H1 (cell line): ENCODE results near the gene MIPEP. TPM values are rescaled to one million over a fixed set of nuclear protein-coding genes. Genes with fewer than 3 reads are reported as not detected.

Source experiments
- CTCF ChIA-PET: fragments of 300-600 bp; sonication (Branson Sonifier 250); formaldehyde crosslinking; loops from one replicate; lab custom pipeline; 2021; ENCODE audit not compliant: partially characterized antibody; lab: Charles Lee
- POLR2A ChIA-PET: fragments of 300-600 bp; sonication (Branson Sonifier 250); formaldehyde crosslinking; loops from one replicate; lab custom pipeline; 2021; ENCODE audit warnings: inconsistent platforms; ENCODE audit not compliant: partially characterized antibody; lab: Charles Lee
- DNase-seq, 2 experiments: peaks; one replicate each; pipeline versions ENCODE4 v3.0.0 to v3.0.0-alpha.2; 2010 to 2022; ENCODE audit warnings: low spot score in 2 of 2, low read depth in 1 of 2, mixed read lengths in 1 of 2
- FAIRE-seq: peaks from 2 replicates; lab custom pipeline; 2011; peaks lifted over from hg19 to GRCh38; lab: Jason Lieb, UNC
- H2AFZ ChIP-seq: 2 replicates; pipeline ENCODE4 v1.8.1; 2012; ENCODE audit warnings: low read length, inconsistent platforms
- H2AK5ac ChIP-seq: 2 replicates; pipeline ENCODE4 v1.6.1; 2013; ENCODE audit warnings: low read depth, low read length
- H2BK120ac ChIP-seq: replicated peaks from 2 replicates; pipeline ENCODE3; 2013; ENCODE audit warnings: low read depth, low read length, inconsistent platforms
- H2BK12ac ChIP-seq: 2 replicates; pipeline ENCODE4 v1.6.1; 2013; ENCODE audit warnings: low read depth, low read length
- H2BK15ac ChIP-seq: 2 replicates; pipeline ENCODE4 v1.6.1; 2013; ENCODE audit warnings: low read length
- H2BK20ac ChIP-seq: 2 replicates; pipeline ENCODE4 v1.6.1; 2013; ENCODE audit warnings: low read length
- H2BK5ac ChIP-seq: 2 replicates; pipeline ENCODE4 v1.6.1; 2013; ENCODE audit warnings: low read depth, low read length
- H3K14ac ChIP-seq: 2 replicates; pipeline ENCODE4 v1.6.1; 2013; ENCODE audit warnings: inconsistent platforms; ENCODE audit not compliant: insufficient read length
- H3K18ac ChIP-seq: 2 replicates; pipeline ENCODE4 v1.6.1; 2013; ENCODE audit warnings: low read length; ENCODE audit errors: extremely low read depth
- H3K23ac ChIP-seq: 2 replicates; pipeline ENCODE4 v1.6.1; 2013; ENCODE audit warnings: inconsistent platforms; ENCODE audit not compliant: insufficient read length
- H3K23me2 ChIP-seq: 2 replicates; pipeline ENCODE4 v1.6.1; 2013; ENCODE audit warnings: low read depth, low read length
- H3K27ac ChIP-seq: 2 replicates; pipeline ENCODE4 v1.6.1; 2011; ENCODE audit warnings: low read depth, low read length, inconsistent platforms
- H3K27me3 ChIP-seq, 4 experiments: replicated peaks in 1 of 4; 1 replicate in 1 of 4; 2 replicates in 3 of 4; pipeline versions ENCODE4 v1.6.1 to v1.8.1; 2011 to 2013; ENCODE audit warnings: low read length in 3 of 4, mild to moderate bottlenecking in 3 of 4, inconsistent platforms in 2 of 4, mixed read lengths in 2 of 4, moderate library complexity in 1 of 4; ENCODE audit not compliant: control insufficient read depth in 3 of 4, insufficient read depth in 3 of 4; ENCODE audit errors: extremely low read depth in 1 of 4
- H3K36me3 ChIP-seq, 4 experiments: 2 replicates each; pipeline versions ENCODE4 v1.6.1 to v1.8.1; 2011 to 2013; ENCODE audit warnings: mild to moderate bottlenecking in 4 of 4, low read length in 3 of 4, moderate library complexity in 2 of 4, control low read depth in 1 of 4, inconsistent platforms in 1 of 4; ENCODE audit not compliant: insufficient read depth in 4 of 4, control insufficient read depth in 2 of 4
- H3K4ac ChIP-seq: replicated peaks from 2 replicates; pipeline ENCODE3; 2013; ENCODE audit warnings: low read length, low read depth, mixed read lengths, inconsistent platforms; ENCODE audit not compliant: insufficient read length
- H3K4me1 ChIP-seq, 4 experiments: replicated peaks in 1 of 4; 1 replicate in 1 of 4; 2 replicates in 3 of 4; pipeline versions ENCODE4 v1.6.1 to v1.8.1; 2011 to 2013; ENCODE audit warnings: low read length in 3 of 4, inconsistent platforms in 2 of 4, mixed read lengths in 1 of 4; ENCODE audit not compliant: insufficient read depth in 4 of 4, control insufficient read depth in 3 of 4
- H3K4me2 ChIP-seq, 2 experiments: 2 replicates each; pipeline versions ENCODE4 v1.6.1 to v1.8.1; 2011 to 2013; ENCODE audit warnings: low read depth in 2 of 2, low read length in 2 of 2, control low read depth in 1 of 2, inconsistent platforms in 1 of 2, mild to moderate bottlenecking in 1 of 2; ENCODE audit not compliant: insufficient read depth in 1 of 2
- H3K4me3 ChIP-seq, 4 experiments: fragments of 200-600, 300-600 bp in 1 of 4; sonication (generic), shearing (Covaris generic), sonication (Bioruptor Twin) in 1 of 4; 2 replicates each; pipeline versions ENCODE4 v1.5.1 to v1.8.1; 2011 to 2016; ENCODE audit warnings: low read length in 4 of 4, low read depth in 3 of 4, control low read depth in 2 of 4, inconsistent platforms in 2 of 4, mild to moderate bottlenecking in 2 of 4, mixed read lengths in 1 of 4, moderate library complexity in 1 of 4; ENCODE audit not compliant: insufficient read depth in 2 of 4; ENCODE audit errors: extremely low read depth in 1 of 4
- H3K56ac ChIP-seq: replicated peaks from 2 replicates; pipeline ENCODE3; 2013; ENCODE audit warnings: low read depth, mild to moderate bottlenecking, mixed read lengths, low read length, inconsistent platforms; ENCODE audit not compliant: insufficient read length
- H3K79me1 ChIP-seq: 2 replicates; pipeline ENCODE4 v1.6.1; 2013; ENCODE audit warnings: low read depth, low read length, control low read depth
- H3K79me2 ChIP-seq, 2 experiments: 2 replicates each; pipeline versions ENCODE4 v1.6.1 to v1.8.1; 2012 to 2013; ENCODE audit warnings: low read length in 2 of 2, mild to moderate bottlenecking in 2 of 2, inconsistent platforms in 1 of 2; ENCODE audit not compliant: insufficient read depth in 2 of 2, control insufficient read depth in 1 of 2
- H3K9ac ChIP-seq, 4 experiments: replicated peaks in 1 of 4; 1 replicate in 1 of 4; 2 replicates in 3 of 4; pipeline versions ENCODE4 v1.6.1 to v1.8.1; 2011 to 2013; ENCODE audit warnings: low read depth in 3 of 4, low read length in 3 of 4, control low read depth in 2 of 4, mild to moderate bottlenecking in 2 of 4, moderate library complexity in 2 of 4, inconsistent platforms in 1 of 4; ENCODE audit errors: extremely low read depth in 1 of 4
- H3K9me3 ChIP-seq, 2 experiments: 2 replicates each; pipeline versions ENCODE4 v1.6.1 to v1.8.1; 2012 to 2013; ENCODE audit warnings: mild to moderate bottlenecking in 2 of 2, moderate library complexity in 2 of 2, control low read depth in 1 of 2, inconsistent platforms in 1 of 2, low read depth in 1 of 2, low read length in 1 of 2, mixed read lengths in 1 of 2; ENCODE audit not compliant: insufficient read depth in 2 of 2
- H4K20me1 ChIP-seq, 2 experiments: replicated peaks in 1 of 2; 2 replicates each; pipeline versions ENCODE3 to v1.8.1; 2011 to 2013; ENCODE audit warnings: inconsistent platforms in 2 of 2, low read length in 2 of 2, mild to moderate bottlenecking in 1 of 2; ENCODE audit not compliant: insufficient read depth in 2 of 2, control insufficient read depth in 1 of 2
- H4K5ac ChIP-seq: 2 replicates; pipeline ENCODE4 v1.6.1; 2013; ENCODE audit warnings: low read length, low read depth, mixed read lengths, inconsistent platforms; ENCODE audit not compliant: insufficient read length
- H4K8ac ChIP-seq: 2 replicates; pipeline ENCODE4 v1.8.0; 2013; ENCODE audit warnings: mild to moderate bottlenecking, moderate library complexity, low read length, inconsistent platforms; ENCODE audit not compliant: insufficient read depth; ENCODE audit errors: extremely low read depth
- H4K91ac ChIP-seq: replicated peaks from 2 replicates; pipeline ENCODE3; 2013; ENCODE audit warnings: low read length, mixed read lengths, inconsistent platforms; ENCODE audit not compliant: insufficient read length
- ATF2 ChIP-seq: IDR thresholded peaks from 2 replicates; pipeline ENCODE4 v1.6.1; 2012; ENCODE audit warnings: low read length, inconsistent platforms
- BCL11A ChIP-seq, 2 experiments: IDR thresholded peaks; one replicate each; pipeline ENCODE4 v1.6.1; 2011; ENCODE audit warnings: low read depth in 2 of 2, low read length in 2 of 2, mild to moderate bottlenecking in 2 of 2
- CHD1 ChIP-seq: IDR thresholded peaks from 2 replicates; pipeline ENCODE4 v1.6.1; 2012; ENCODE audit warnings: low read depth, low read length, improper control_type of control experiment
- CTBP2 ChIP-seq: IDR thresholded peaks from 2 replicates; pipeline ENCODE4 v1.7.0; 2011; ENCODE audit warnings: borderline replicate concordance, mild to moderate bottlenecking, moderate library complexity, mixed read lengths, low read length; ENCODE audit not compliant: insufficient read depth, insufficient read length
- EP300 ChIP-seq, 2 experiments: IDR thresholded peaks; 1 replicate in 1 of 2; 2 replicates in 1 of 2; pipeline ENCODE4 v1.6.1; 2011 to 2012; ENCODE audit warnings: low read depth in 2 of 2, low read length in 2 of 2, mild to moderate bottlenecking in 2 of 2, borderline replicate concordance in 1 of 2, inconsistent platforms in 1 of 2, moderate library complexity in 1 of 2
- HDAC6 ChIP-seq: IDR thresholded peaks from one replicate; pipeline ENCODE4 v1.7.1; 2012; ENCODE audit warnings: low read depth, mild to moderate bottlenecking, inconsistent platforms, low read length, moderate library complexity
- JUN ChIP-seq: IDR thresholded peaks from 2 replicates; pipeline ENCODE4 v1.6.1; 2011; ENCODE audit warnings: low read depth, mild to moderate bottlenecking, improper control_type of control experiment, low read length
- MAFK ChIP-seq: IDR thresholded peaks from 2 replicates; pipeline ENCODE4 v1.6.1; 2012; ENCODE audit warnings: low read depth, mild to moderate bottlenecking, improper control_type of control experiment, low read length
- RBBP5 ChIP-seq: IDR thresholded peaks from 2 replicates; pipeline ENCODE4 v1.7.1; 2012; ENCODE audit warnings: low read depth, mild to moderate bottlenecking, inconsistent platforms, low read length, moderate library complexity, borderline replicate concordance
- SAP30 ChIP-seq: fragments of 300-600 bp; sonication (generic); IDR thresholded peaks from 2 replicates; pipeline ENCODE4 v1.7.1; 2012; ENCODE audit warnings: low read length, moderate library complexity, mild to moderate bottlenecking, inconsistent platforms; ENCODE audit not compliant: insufficient read depth, insufficient replicate concordance
- TBP ChIP-seq: IDR thresholded peaks from 2 replicates; pipeline ENCODE4 v1.6.1; 2011; ENCODE audit warnings: low read depth, low read length, improper control_type of control experiment
- TCF12 ChIP-seq: IDR thresholded peaks from 2 replicates; pipeline ENCODE4 v1.6.1; 2011; ENCODE audit warnings: low read depth, mild to moderate bottlenecking, low read length
- WGBS, 2 experiments: shearing (Covaris generic) in 1 of 2; methylation state at CpG; one replicate each; pipeline versions ENCODE4 v1.1.6 to v1.1.7; 2013 to 2015; ENCODE audit warnings: low lambda C conversion rate in 2 of 2, mixed read lengths in 2 of 2, inconsistent platforms in 1 of 2, low coverage in 1 of 2, missing lambda C conversion rate in 1 of 2; ENCODE audit not compliant: insufficient replicate concordance in 2 of 2, insufficient coverage in 1 of 2, insufficient read length in 1 of 2; ENCODE audit errors: extremely low coverage in 1 of 2, missing lambda C conversion rate in 1 of 2; 5-methylcytosine and 5-hydroxymethylcytosine counted together
- polyA plus RNA-seq, 7 experiments: library from polyadenylated mRNA; depleted of rRNA in 3 of 7; stranded (reverse) in 5 of 7; unstranded in 2 of 7; fragments of >200 nt in 5 of 7; fragments of 200-250 nt in 2 of 7; gene quantifications; 1 replicate in 5 of 7; 2 replicates in 1 of 7; 4 replicates in 1 of 7; pipeline versions ENCODE4 v1.2.1 to v1.2.3, GENCODE V29; 2011 to 2013; ENCODE audit warnings: missing spikeins in 2 of 7, mixed read lengths in 2 of 7
- total RNA-seq: library from RNA; stranded (reverse); fragmentation: NEBNext Ultra II Directional; extraction: Animal tissue kit (Norgen Biotek cat#: 25700); gene quantifications from 2 replicates; pipeline ENCODE4 v1.2.1, GENCODE V29; 2021

The MIPEP gene
- total and polyA plus RNA-seq, 2 of the 8 experiments (the other 6 are each of a cell fraction or from before 2014, with no cell fraction given), result 24.0 to 24.2 TPM

- no peak overlapping the region for H4K5ac ChIP-seq
- FAIRE-seq (no peak), DNase-seq (no peak)
- no peaks in the 10 kb centered on the region for H4K20me1 ChIP-seq
- no peak overlapping the region for H3K4ac ChIP-seq
- no peak overlapping the region for H4K8ac ChIP-seq
- no peak overlapping the region for H3K56ac ChIP-seq
- POLR2A ChIA-PET, result no interaction called here
- H3K9ac ChIP-seq, result no peak overlapping the region
- no peaks in the 10 kb centered on the region for H3K79me1 ChIP-seq
- 86% methylated on average over 5 of the region's 5 CpGs; no CpG with 5 or more reads in 1 of the 2 experiments for WGBS, 2 experiments
- H2BK15ac ChIP-seq, result no peak overlapping the region
- no peak overlapping the region for H2BK120ac ChIP-seq
- H2AK5ac ChIP-seq, result no peak overlapping the region
- H3K4me2 ChIP-seq, result no peak overlapping the region
- H3K18ac ChIP-seq, result no peak overlapping the region
- no peaks in the 10 kb centered on the region for H3K23me2 ChIP-seq
- no peaks in the 10 kb centered on the region for H3K79me2 ChIP-seq
- no peak overlapping the region for H2BK20ac ChIP-seq
- H3K9me3 ChIP-seq, result no peaks in the 10 kb centered on the region
- H3K27me3 ChIP-seq, result no peaks in the 10 kb centered on the region
- no peak overlapping the region for H2BK5ac ChIP-seq
- H3K4me3 ChIP-seq, result no peak overlapping the region
- H3K36me3 ChIP-seq, result no peaks in the 10 kb centered on the region; a peak in 1 of 8 replicates
- CTCF ChIA-PET, result interaction anchor here (0.6 to 1.4 kb wide), 3 partner anchors 9 to 81 kb away, joined by 3 to 10 read pairs (median 3); no protein-coding TSS in a partner anchor
- H4K91ac ChIP-seq, result no peak overlapping the region
- H3K27ac ChIP-seq, result no peak overlapping the region
- H3K4me1 ChIP-seq, result peaks cover 0 to 16% (median 10%) of the 10 kb centered on the region in 4 experiments; a peak in 6 of 7 replicates
- no peak overlapping the region for H2BK12ac ChIP-seq
- H2AFZ ChIP-seq, result no peak overlapping the region
- H3K14ac ChIP-seq, result no peak overlapping the region
- no peak overlapping the region for H3K23ac ChIP-seq
- no peak for TF ChIP-seq JUN
- TF ChIP-seq EP300 (IDR thresholded peaks at IDR 0.05; ENCODE audit: borderline replicate concordance in 1 of 2, low read depth in 2 of 2, low read length in 2 of 2), result no peak
- no peak for TF ChIP-seq TCF12
- TF ChIP-seq CHD1, result no peak
- no peak for TF ChIP-seq TBP
- TF ChIP-seq BCL11A (IDR thresholded peaks at IDR 0.05; ENCODE audit: low read depth in 2 of 2, low read length in 2 of 2), result no peak
- TF ChIP-seq ATF2, result no peak
- TF ChIP-seq CTBP2, result no peak
- TF ChIP-seq HDAC6, result no peak
- no peak for TF ChIP-seq MAFK
- no peak for TF ChIP-seq SAP30
- no peak for TF ChIP-seq RBBP5
These were observed 138.0 kb downstream of the MIPEP start for GRCh38 chr13:23751195-23751594.
